Measurements from ENCODE around the gene GMPPA. TPM values are rescaled to one million over a fixed set of nuclear protein-coding genes. Genes with fewer than 3 reads are reported as not detected.

The GMPPA gene
- total RNA-seq, 1 donor from 2014 or later: 25.3 TPM

- DNase-seq (no peak), ATAC-seq (no peak)
- no peaks in the 10 kb centered on the region for H3K9me3 ChIP-seq
- intact Hi-C loops (cut with DNase I): no loop called here
- peaks cover 18% of the 10 kb centered on the region for H3K27me3 ChIP-seq
- H3K4me3 ChIP-seq: no peak overlapping the region
- H3K36me3 ChIP-seq: no peaks in the 10 kb centered on the region
- TF ChIP-seq CTCF (IDR thresholded peaks at IDR 0.05): no peak
- no peaks in the 10 kb centered on the region for H3K4me1 ChIP-seq
- no peak overlapping the region for H3K27ac ChIP-seq
These were observed 19.8 kb upstream of the GMPPA start for GRCh38 chr2:219478916-219479315.

GRCh38 chr2:219480004-219480403 is 18.7 kb upstream of the GMPPA start:
- Histone ChIP-seq H3K4me3 (no peak overlapping the region), H3K27me3 (peaks cover 29% of the 10 kb centered on the region), H3K4me1 (peaks cover 9% of the 10 kb centered on the region), H3K36me3 (no peaks in the 10 kb centered on the region), H3K27ac (no peak overlapping the region), H3K9me3 (no peaks in the 10 kb centered on the region)
- intact Hi-C loops (cut with DNase I): no loop called here
- no peak for DNase-seq
- ATAC-seq: no peak
- TF ChIP-seq CTCF (IDR thresholded peaks at IDR 0.05): no peak

GRCh38 chr2:219482674-219483405 is 15.9 kb upstream of the GMPPA start:
- ATAC-seq (no peak), DNase-seq (no peak)
- Histone ChIP-seq H3K36me3 (no peaks in the 10 kb centered on the region), H3K27me3 (peaks cover 49% of the 10 kb centered on the region), H3K27ac (no peak overlapping the region), H3K4me1 (peaks cover 9% of the 10 kb centered on the region), H3K4me3 (no peak overlapping the region), H3K9me3 (no peaks in the 10 kb centered on the region)
- intact Hi-C loops (cut with DNase I): no loop called here
- TF ChIP-seq CTCF (IDR thresholded peaks at IDR 0.05): no peak

GRCh38 chr2:219483451-219484342 is 15.0 kb upstream of the GMPPA start:
- H3K4me1 ChIP-seq: peaks cover 9% of the 10 kb centered on the region
- ATAC-seq: no peak
- no peaks in the 10 kb centered on the region for H3K9me3 ChIP-seq
- no peak overlapping the region for H3K4me3 ChIP-seq
- peaks cover 57% of the 10 kb centered on the region for H3K27me3 ChIP-seq
- TF ChIP-seq CTCF (IDR thresholded peaks at IDR 0.05): no peak
- intact Hi-C loops (cut with DNase I): no loop called here
- H3K27ac ChIP-seq: no peak overlapping the region
- H3K36me3 ChIP-seq: no peaks in the 10 kb centered on the region
- no peak for DNase-seq

- no peaks in the 10 kb centered on the region for H3K36me3 ChIP-seq
- DNase-seq (no peak), ATAC-seq (no peak)
- H3K27me3 ChIP-seq: peaks cover 61% of the 10 kb centered on the region
- intact Hi-C loops (cut with DNase I): no loop called here
- H3K27ac ChIP-seq: no peak overlapping the region
- no peaks in the 10 kb centered on the region for H3K9me3 ChIP-seq
- H3K4me3 ChIP-seq: peak overlapping the region; percentile 14
- H3K4me1 ChIP-seq: peaks cover 9% of the 10 kb centered on the region
- TF ChIP-seq CTCF (IDR thresholded peaks at IDR 0.05): no peak
These were observed 14.1 kb upstream of the GMPPA start for GRCh38 chr2:219484343-219485200.

Data from upper lobe of right lung (tissue), 1 donor.